ENCODE results near the gene SELENOW. TPM values are rescaled to one million over a fixed set of nuclear protein-coding genes. Genes with fewer than 3 reads are reported as not detected.
"Not testable (repeated sequence)": the region's sequence is repeated elsewhere in the genome, so short reads cannot be mapped to it uniquely, and the experiment has no call there.

The SELENOW gene
- total RNA-seq, 1 donor from 2014 or later, result 262 TPM

DNA sequence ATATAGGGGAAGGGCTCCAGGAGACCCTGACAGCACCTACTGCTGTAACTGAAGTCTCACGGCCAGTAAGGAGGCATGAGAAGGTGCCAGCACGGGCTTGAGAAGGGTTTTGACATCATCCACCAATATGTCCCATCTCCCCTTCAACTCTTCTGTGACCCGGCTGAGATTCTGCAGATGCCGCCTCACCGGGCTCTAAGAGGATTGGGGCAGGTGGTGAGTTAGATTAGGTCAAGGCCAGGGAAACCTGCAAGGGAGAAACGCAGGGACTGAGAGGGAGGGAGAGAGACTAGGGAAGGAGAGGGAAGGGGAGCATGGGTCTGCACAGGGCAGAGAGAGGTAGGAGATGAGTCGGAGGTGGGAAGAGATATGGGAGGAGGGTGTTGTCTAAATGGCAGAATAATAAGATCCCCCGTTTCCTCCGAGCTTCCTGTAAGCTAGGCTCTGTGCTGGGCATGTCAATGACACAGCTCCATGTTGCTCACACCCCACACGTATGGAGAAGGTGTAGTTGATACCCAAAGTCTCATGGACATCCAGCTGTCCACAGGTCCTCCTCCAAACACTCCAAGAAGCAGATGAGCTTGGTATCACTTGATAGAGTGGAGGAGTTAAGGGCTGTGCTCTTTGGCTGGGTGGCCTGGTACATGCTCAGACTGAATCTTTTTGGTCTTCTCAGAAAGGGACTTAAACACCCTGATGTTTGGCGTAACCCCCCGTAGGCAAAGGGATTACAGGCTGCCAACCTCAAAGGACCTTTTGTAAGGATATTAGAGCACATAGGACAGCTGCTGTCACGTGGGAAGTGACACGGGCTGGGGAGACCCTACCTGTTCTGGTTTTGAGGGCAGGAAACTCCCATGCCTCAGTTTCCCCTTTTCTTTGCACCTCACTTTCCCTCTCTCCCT lies 19.7 kb downstream of the SELENOW start:
- TF ChIP-seq, protein P1, sequence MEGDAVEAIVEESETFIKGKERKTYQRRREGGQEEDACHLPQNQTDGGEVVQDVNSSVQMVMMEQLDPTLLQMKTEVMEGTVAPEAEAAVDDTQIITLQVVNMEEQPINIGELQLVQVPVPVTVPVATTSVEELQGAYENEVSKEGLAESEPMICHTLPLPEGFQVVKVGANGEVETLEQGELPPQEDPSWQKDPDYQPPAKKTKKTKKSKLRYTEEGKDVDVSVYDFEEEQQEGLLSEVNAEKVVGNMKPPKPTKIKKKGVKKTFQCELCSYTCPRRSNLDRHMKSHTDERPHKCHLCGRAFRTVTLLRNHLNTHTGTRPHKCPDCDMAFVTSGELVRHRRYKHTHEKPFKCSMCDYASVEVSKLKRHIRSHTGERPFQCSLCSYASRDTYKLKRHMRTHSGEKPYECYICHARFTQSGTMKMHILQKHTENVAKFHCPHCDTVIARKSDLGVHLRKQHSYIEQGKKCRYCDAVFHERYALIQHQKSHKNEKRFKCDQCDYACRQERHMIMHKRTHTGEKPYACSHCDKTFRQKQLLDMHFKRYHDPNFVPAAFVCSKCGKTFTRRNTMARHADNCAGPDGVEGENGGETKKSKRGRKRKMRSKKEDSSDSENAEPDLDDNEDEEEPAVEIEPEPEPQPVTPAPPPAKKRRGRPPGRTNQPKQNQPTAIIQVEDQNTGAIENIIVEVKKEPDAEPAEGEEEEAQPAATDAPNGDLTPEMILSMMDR (IDR thresholded peaks at IDR 0.05), result no peak

GRCh38 chr19:47798904-47799266 lies 20.4 kb downstream of the SELENOW start:
- Histone ChIP-seq H3K4me3 (no peak overlapping the region), H3K27me3 (no peaks in the 10 kb centered on the region), H3K9me3 (no peaks in the 10 kb centered on the region), H3K27ac (no peak overlapping the region), H3K4me1 (no peaks in the 10 kb centered on the region), H3K36me3 (no peaks in the 10 kb centered on the region)
- TF ChIP-seq, protein P1 (IDR thresholded peaks at IDR 0.05), result no peak
- DNase-seq (no peak), ATAC-seq (no peak)
- intact Hi-C loops (cut with DNase I), result no loop called here

More for the DNA sequence above, 19.7 kb downstream of the SELENOW start:
- Histone ChIP-seq H3K4me1 (no peaks in the 10 kb centered on the region), H3K36me3 (no peaks in the 10 kb centered on the region), H3K27me3 (no peaks in the 10 kb centered on the region), H3K27ac (no peak overlapping the region), H3K4me3 (no peak overlapping the region), H3K9me3 (no peaks in the 10 kb centered on the region)
- ATAC-seq (no peak), DNase-seq (no peak)
- intact Hi-C loops (cut with DNase I), result no loop called here

DNA sequence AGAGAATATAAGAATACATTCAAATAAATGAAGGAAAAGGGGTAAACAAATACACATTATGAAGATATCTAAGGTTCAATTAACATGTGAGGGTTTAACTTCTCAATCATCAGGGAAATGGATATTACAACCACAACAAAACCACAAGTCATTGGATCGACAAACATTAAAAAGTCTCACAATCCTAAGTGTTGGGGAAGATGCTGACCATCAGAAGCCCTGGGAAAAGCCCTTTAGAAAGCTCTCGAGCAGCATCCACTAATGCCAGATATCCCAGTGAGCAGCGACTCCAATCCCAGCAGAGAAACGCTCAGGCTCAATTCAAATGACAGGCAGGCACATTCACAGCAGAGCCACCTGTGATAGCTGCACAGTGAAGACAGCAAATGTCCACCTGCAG lies 22.8 kb downstream of the SELENOW start:
- no peak overlapping the region for H3K27ac ChIP-seq
- ATAC-seq (no peak), DNase-seq (no peak)
- H3K27me3 ChIP-seq, result no peaks in the 10 kb centered on the region
- H3K9me3 ChIP-seq, result no peaks in the 10 kb centered on the region
- H3K36me3 ChIP-seq, result no peaks in the 10 kb centered on the region
- intact Hi-C loops (cut with DNase I), result no loop called here
- no peaks in the 10 kb centered on the region for H3K4me1 ChIP-seq
- no peak overlapping the region for H3K4me3 ChIP-seq
- TF ChIP-seq, protein P1 (IDR thresholded peaks at IDR 0.05), result no peak

DNA sequence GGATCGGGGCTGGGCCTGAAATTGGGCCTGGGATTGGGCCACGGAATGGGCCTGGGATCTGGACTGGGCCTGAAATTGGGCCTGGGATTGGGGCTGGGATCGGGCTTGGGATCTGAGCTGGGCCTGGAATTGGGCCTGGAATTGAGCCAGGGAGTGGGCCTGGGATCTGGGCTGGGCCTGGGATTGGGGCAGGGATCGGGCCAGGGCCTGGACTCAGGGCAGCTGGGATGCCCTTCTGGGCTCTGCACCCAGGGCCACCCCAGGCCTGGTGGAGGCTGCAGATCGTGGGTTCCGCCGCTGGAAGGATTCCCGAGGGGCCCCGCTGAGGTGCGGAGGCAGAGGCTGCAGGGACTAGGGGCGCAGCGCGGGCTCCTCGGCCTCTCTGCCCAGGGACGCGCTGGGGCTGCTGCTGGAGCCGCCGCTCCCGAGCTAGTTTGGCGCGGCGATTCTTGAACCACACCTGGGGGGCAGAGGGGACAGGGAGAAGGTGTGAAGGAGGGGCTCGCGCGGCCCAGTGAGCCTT lies 24.1 kb downstream of the SELENOW start:
- ATAC-seq (peak; percentile 15), DNase-seq (no peak)
- Histone ChIP-seq H3K9me3 (no peaks in the 10 kb centered on the region), H3K4me3 (no peak overlapping the region), H3K36me3 (no peaks in the 10 kb centered on the region), H3K4me1 (no peaks in the 10 kb centered on the region), H3K27ac (no peak overlapping the region), H3K27me3 (no peaks in the 10 kb centered on the region)
- intact Hi-C loops (cut with DNase I), result no loop called here
- TF ChIP-seq, protein P1 (IDR thresholded peaks at IDR 0.05), result no peak

DNA sequence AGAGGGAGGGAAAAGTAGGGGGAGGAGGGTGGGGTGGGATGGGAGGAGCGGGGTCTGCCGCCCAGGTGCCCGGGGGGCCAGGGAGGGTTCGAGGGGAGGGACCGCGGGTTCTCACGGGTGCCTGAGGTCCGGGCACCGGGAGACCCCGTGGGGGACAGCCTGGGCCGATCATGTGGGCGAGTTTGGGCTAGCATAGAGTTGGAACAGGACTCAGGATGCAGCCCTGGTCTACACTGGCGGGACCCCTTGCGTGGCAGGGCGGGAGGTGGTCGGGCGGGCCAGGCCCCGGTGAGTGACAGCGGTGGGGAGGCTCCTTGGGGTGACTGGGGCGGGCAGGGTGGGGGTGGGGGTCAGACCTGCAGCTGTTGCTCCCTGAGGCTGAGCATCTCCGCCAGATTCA lies 24.6 kb downstream of the SELENOW start:
- H3K27ac ChIP-seq; H3K36me3 ChIP-seq; H3K4me3 ChIP-seq; H3K9me3 ChIP-seq; H3K27me3 ChIP-seq; DNase-seq; intact Hi-C loops (cut with DNase I); H3K4me1 ChIP-seq; ATAC-seq: not testable (repeated sequence)

DNA sequence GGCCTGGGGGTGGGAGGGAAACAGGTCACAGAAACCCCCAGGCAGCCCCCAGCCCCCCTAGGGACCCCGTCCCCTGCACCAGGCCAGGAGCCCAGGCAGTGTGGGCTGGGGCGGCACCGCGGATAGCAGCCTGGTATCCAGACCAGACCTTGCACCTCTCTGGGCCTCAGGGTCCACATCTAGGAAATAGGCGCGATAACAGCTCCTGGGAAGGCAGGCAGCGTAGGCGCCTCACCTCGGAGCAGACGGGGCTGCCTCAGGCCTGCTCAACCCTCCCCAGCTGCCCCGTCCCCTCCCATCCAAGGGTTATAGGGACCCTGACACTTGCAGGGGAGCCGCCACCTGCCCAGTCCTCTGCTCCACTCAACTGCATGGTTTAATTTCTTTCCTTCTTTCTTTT lies 25.2 kb downstream of the SELENOW start:
- H3K4me1 ChIP-seq; DNase-seq; H3K4me3 ChIP-seq; H3K36me3 ChIP-seq; H3K27me3 ChIP-seq; H3K9me3 ChIP-seq; intact Hi-C loops (cut with DNase I); H3K27ac ChIP-seq: not testable (repeated sequence)
- ATAC-seq, result peak; percentile 29

GRCh38 chr19:47804451-47804850 lies 25.9 kb downstream of the SELENOW start, which contains the start of gene TPRX1:
Gene TPRX1, minus strand, starts transcription at chr19:47804551. Its CDS starts 12 bp downstream, at chr19:47804539.
- H3K9me3 ChIP-seq; H3K27ac ChIP-seq; H3K4me3 ChIP-seq; intact Hi-C loops (cut with DNase I); H3K4me1 ChIP-seq; DNase-seq; H3K27me3 ChIP-seq; H3K36me3 ChIP-seq: not testable (repeated sequence)
- peak; percentile 41 for ATAC-seq

All from upper lobe of right lung (tissue), 1 donor.